CD4-positive, alpha-beta T cell treated with Interleukin-4 for 1 hour (primary cell): ENCODE measurements around the gene MED10.

ENCODE experiments used
- DNase-seq, 2 donors: peaks; one replicate each; pipeline ENCODE4 v3.0.0-alpha.2; 2020 to 2022

MED10 gene

GRCh38 chr5:6348476-6349000 is 29.8 kb downstream of the MED10 start:
- no peak for DNase-seq

- DNase-seq, result no peak
Measured at GRCh38 chr5:6347673-6348072, 30.7 kb downstream of the MED10 start.

GRCh38 chr5:6347165-6347564 is 31.2 kb downstream of the MED10 start:
- DNase-seq, result no peak

GRCh38 chr5:6344593-6344989 is 33.8 kb downstream of the MED10 start:
- DNase-seq, result no peak

GRCh38 chr5:6343951-6344592 is 34.3 kb downstream of the MED10 start:
- no peak for DNase-seq

GRCh38 chr5:6342689-6343315 is 35.5 kb downstream of the MED10 start:
- no peak for DNase-seq

- DNase-seq, result no peak
Measured at GRCh38 chr5:6340100-6340499, 38.2 kb downstream of the MED10 start.

- DNase-seq, result no peak
Measured at GRCh38 chr5:6338871-6339270, 39.5 kb downstream of the MED10 start.

- DNase-seq, result no peak
Measured at GRCh38 chr5:6338135-6338534, 40.2 kb downstream of the MED10 start.

- DNase-seq, result no peak
Measured at GRCh38 chr5:6333182-6333905, 45.0 kb downstream of the MED10 start.

GRCh38 chr5:6328173-6328572 is 50.2 kb downstream of the MED10 start:
- DNase-seq, result no peak

- no peak for DNase-seq
Measured at GRCh38 chr5:6326776-6327175, 51.6 kb downstream of the MED10 start.

GRCh38 chr5:6322163-6322713 is 56.1 kb downstream of the MED10 start:
- no peak for DNase-seq
